Measurements from ENCODE around the gene FOXRED2. TPM values are rescaled to one million over a fixed set of nuclear protein-coding genes. Genes with fewer than 3 reads are reported as not detected.

The FOXRED2 gene
- total and polyA plus RNA-seq, 9 donors: 11.1 to 24.5 (median 17.8) TPM

GRCh38 chr22:36497910-36498665, 8.8 kb downstream of the FOXRED2 start:
- H3K27me3 ChIP-seq (ENCODE audit: control insufficient read depth, insufficient read depth, low read length): no peaks in the 10 kb centered on the region
- H3K27ac ChIP-seq (ENCODE audit: low read length): no peak overlapping the region
- H3K36me3 ChIP-seq (ENCODE audit: control insufficient read depth, insufficient read depth, low read length): peaks cover 68% of the 10 kb centered on the region
- no peak for DNase-seq
- H3K9me3 ChIP-seq (replicated peaks; ENCODE audit: control insufficient read depth, low read depth, low read length): no peaks in the 10 kb centered on the region
- no peaks in the 10 kb centered on the region for H3K4me1 ChIP-seq (ENCODE audit: control insufficient read depth, insufficient read depth, low read length)
- H3K4me3 ChIP-seq (ENCODE audit: low read length): no peak overlapping the region
- whole genome bisulfite sequencing (ENCODE audit: insufficient coverage): 83% methylated on average over 20 of the region's 30 CpGs

GRCh38 chr22:36493690-36494110, 13.1 kb downstream of the FOXRED2 start:
- 72% methylated on average over 8 of the region's 16 CpGs for WGBS (ENCODE audit: insufficient coverage)
- peak; percentile 86 for DNase-seq
- no peaks in the 10 kb centered on the region for H3K27me3 ChIP-seq (ENCODE audit: control insufficient read depth, insufficient read depth, low read length)
- H3K27ac ChIP-seq (ENCODE audit: low read length): no peak overlapping the region
- no peaks in the 10 kb centered on the region for H3K9me3 ChIP-seq (replicated peaks; ENCODE audit: control insufficient read depth, low read depth, low read length)
- H3K4me1 ChIP-seq (ENCODE audit: control insufficient read depth, insufficient read depth, low read length): peaks cover 15% of the 10 kb centered on the region
- H3K4me3 ChIP-seq (ENCODE audit: low read length): no peak overlapping the region
- H3K36me3 ChIP-seq (ENCODE audit: control insufficient read depth, insufficient read depth, low read length): peaks cover 70% of the 10 kb centered on the region

- H3K27me3 ChIP-seq (ENCODE audit: control insufficient read depth, insufficient read depth, low read length): no peaks in the 10 kb centered on the region
- 100% methylated on average over 1 of the region's 5 CpGs for WGBS (ENCODE audit: insufficient coverage)
- peaks cover 56% of the 10 kb centered on the region for H3K36me3 ChIP-seq (ENCODE audit: control insufficient read depth, insufficient read depth, low read length)
- no peak overlapping the region for H3K4me3 ChIP-seq (ENCODE audit: low read length)
- H3K9me3 ChIP-seq (replicated peaks; ENCODE audit: control insufficient read depth, low read depth, low read length): no peaks in the 10 kb centered on the region
- peak overlapping the region; percentile 62 for H3K27ac ChIP-seq (ENCODE audit: low read length)
- DNase-seq: peak; percentile 81
- peaks cover 15% of the 10 kb centered on the region for H3K4me1 ChIP-seq (ENCODE audit: control insufficient read depth, insufficient read depth, low read length)
Observed at GRCh38 chr22:36492109-36492508, 14.7 kb downstream of the FOXRED2 start.

- H3K4me3 ChIP-seq (ENCODE audit: low read length): no peak overlapping the region
- no peaks in the 10 kb centered on the region for H3K27me3 ChIP-seq (ENCODE audit: control insufficient read depth, insufficient read depth, low read length)
- no peaks in the 10 kb centered on the region for H3K9me3 ChIP-seq (replicated peaks; ENCODE audit: control insufficient read depth, low read depth, low read length)
- peaks cover 15% of the 10 kb centered on the region for H3K4me1 ChIP-seq (ENCODE audit: control insufficient read depth, insufficient read depth, low read length)
- DNase-seq: no peak
- 87% methylated on average over 5 of the region's 7 CpGs for WGBS (ENCODE audit: insufficient coverage)
- H3K36me3 ChIP-seq (ENCODE audit: control insufficient read depth, insufficient read depth, low read length): peaks cover 56% of the 10 kb centered on the region
- H3K27ac ChIP-seq (ENCODE audit: low read length): no peak overlapping the region
Observed at GRCh38 chr22:36491155-36491554, 15.7 kb downstream of the FOXRED2 start.

- no peak overlapping the region for H3K4me3 ChIP-seq (ENCODE audit: low read length)
- no peaks in the 10 kb centered on the region for H3K9me3 ChIP-seq (replicated peaks; ENCODE audit: control insufficient read depth, low read depth, low read length)
- H3K4me1 ChIP-seq (ENCODE audit: control insufficient read depth, insufficient read depth, low read length): peaks cover 11% of the 10 kb centered on the region
- no peak for DNase-seq
- 88% methylated on average over 12 of the region's 13 CpGs for WGBS (ENCODE audit: insufficient coverage)
- no peak overlapping the region for H3K27ac ChIP-seq (ENCODE audit: low read length)
- H3K36me3 ChIP-seq (ENCODE audit: control insufficient read depth, insufficient read depth, low read length): peaks cover 35% of the 10 kb centered on the region
- no peaks in the 10 kb centered on the region for H3K27me3 ChIP-seq (ENCODE audit: control insufficient read depth, insufficient read depth, low read length)
Observed at GRCh38 chr22:36486619-36487384, 20.0 kb downstream of the FOXRED2 start.

GRCh38 chr22:36481393-36482168, 25.3 kb downstream of the FOXRED2 start, which contains the start of gene TXN2:
TSS of gene TXN2 (minus strand) at chr22:36481640. CDS start at chr22:36480837, 803 bp downstream.
- under 1% methylated on average over 34 of the region's 62 CpGs for WGBS (ENCODE audit: insufficient coverage)
- DNase-seq: peak; percentile 99
- Histone ChIP-seq H3K27me3 (ENCODE audit: control insufficient read depth, insufficient read depth, low read length) (no peaks in the 10 kb centered on the region), H3K9me3 (replicated peaks; ENCODE audit: control insufficient read depth, low read depth, low read length) (no peaks in the 10 kb centered on the region), H3K36me3 (ENCODE audit: control insufficient read depth, insufficient read depth, low read length) (peaks cover 41% of the 10 kb centered on the region), H3K4me1 (ENCODE audit: control insufficient read depth, insufficient read depth, low read length) (peaks cover 15% of the 10 kb centered on the region), H3K27ac (ENCODE audit: low read length) (peak within 1 kb of the TSS; percentile 99), H3K4me3 (ENCODE audit: low read length) (peak within 1 kb of the TSS; percentile 92)

- Histone ChIP-seq H3K4me3 (ENCODE audit: low read length) (peak overlapping the region; percentile 92), H3K27me3 (ENCODE audit: control insufficient read depth, insufficient read depth, low read length) (no peaks in the 10 kb centered on the region), H3K27ac (ENCODE audit: low read length) (peak overlapping the region; percentile 99), H3K36me3 (ENCODE audit: control insufficient read depth, insufficient read depth, low read length) (peaks cover 42% of the 10 kb centered on the region), H3K9me3 (replicated peaks; ENCODE audit: control insufficient read depth, low read depth, low read length) (no peaks in the 10 kb centered on the region), H3K4me1 (ENCODE audit: control insufficient read depth, insufficient read depth, low read length) (peaks cover 15% of the 10 kb centered on the region)
- DNase-seq: no peak
- WGBS (ENCODE audit: insufficient coverage): 15% methylated on average over 4 of the region's 9 CpGs
Observed at GRCh38 chr22:36480941-36481392, 25.9 kb downstream of the FOXRED2 start.

- no peaks in the 10 kb centered on the region for H3K27me3 ChIP-seq (ENCODE audit: control insufficient read depth, insufficient read depth, low read length)
- H3K27ac ChIP-seq (ENCODE audit: low read length): no peak overlapping the region
- no peak overlapping the region for H3K4me3 ChIP-seq (ENCODE audit: low read length)
- H3K9me3 ChIP-seq (replicated peaks; ENCODE audit: control insufficient read depth, low read depth, low read length): no peaks in the 10 kb centered on the region
- H3K36me3 ChIP-seq (ENCODE audit: control insufficient read depth, insufficient read depth, low read length): peaks cover 62% of the 10 kb centered on the region
- no CpG with 5 or more reads among the region's 4 CpGs for WGBS (ENCODE audit: insufficient coverage)
- no peak for DNase-seq
- peaks cover 15% of the 10 kb centered on the region for H3K4me1 ChIP-seq (ENCODE audit: control insufficient read depth, insufficient read depth, low read length)
Observed at GRCh38 chr22:36478966-36479365, 27.9 kb downstream of the FOXRED2 start.

GRCh38 chr22:36475341-36475740, 31.5 kb downstream of the FOXRED2 start:
- H3K4me3 ChIP-seq (ENCODE audit: low read length): no peak overlapping the region
- H3K36me3 ChIP-seq (ENCODE audit: control insufficient read depth, insufficient read depth, low read length): peaks cover 90% of the 10 kb centered on the region
- 100% methylated on average over 1 of the region's 6 CpGs for WGBS (ENCODE audit: insufficient coverage)
- H3K27ac ChIP-seq (ENCODE audit: low read length): no peak overlapping the region
- peaks cover 4% of the 10 kb centered on the region for H3K4me1 ChIP-seq (ENCODE audit: control insufficient read depth, insufficient read depth, low read length)
- no peaks in the 10 kb centered on the region for H3K27me3 ChIP-seq (ENCODE audit: control insufficient read depth, insufficient read depth, low read length)
- no peak for DNase-seq
- H3K9me3 ChIP-seq (replicated peaks; ENCODE audit: control insufficient read depth, low read depth, low read length): no peaks in the 10 kb centered on the region

Data from muscle of leg (tissue), 11 donors.